Epithelial cell of alveolus of lung (primary cell): ENCODE measurements around the gene MEN1. TPM values are rescaled to one million over a fixed set of nuclear protein-coding genes. Genes with fewer than 3 reads are reported as not detected.

Experiments
- total RNA-seq: library from RNA; depleted of rRNA; stranded (reverse); fragments of >200 nt; gene quantifications from 2 replicates; pipeline ENCODE4 v1.2.1, GENCODE V29; 2015

The MEN1 gene
- total RNA-seq, result 25.5 and 26.2 TPM in 2 replicates

GRCh38 chr11:64810271-64810890 is at the start of gene MEN1:
Gene MEN1, minus strand, starts transcription at chr11:64810551. Its CDS starts 442 bp downstream, at chr11:64810109.

DNA sequence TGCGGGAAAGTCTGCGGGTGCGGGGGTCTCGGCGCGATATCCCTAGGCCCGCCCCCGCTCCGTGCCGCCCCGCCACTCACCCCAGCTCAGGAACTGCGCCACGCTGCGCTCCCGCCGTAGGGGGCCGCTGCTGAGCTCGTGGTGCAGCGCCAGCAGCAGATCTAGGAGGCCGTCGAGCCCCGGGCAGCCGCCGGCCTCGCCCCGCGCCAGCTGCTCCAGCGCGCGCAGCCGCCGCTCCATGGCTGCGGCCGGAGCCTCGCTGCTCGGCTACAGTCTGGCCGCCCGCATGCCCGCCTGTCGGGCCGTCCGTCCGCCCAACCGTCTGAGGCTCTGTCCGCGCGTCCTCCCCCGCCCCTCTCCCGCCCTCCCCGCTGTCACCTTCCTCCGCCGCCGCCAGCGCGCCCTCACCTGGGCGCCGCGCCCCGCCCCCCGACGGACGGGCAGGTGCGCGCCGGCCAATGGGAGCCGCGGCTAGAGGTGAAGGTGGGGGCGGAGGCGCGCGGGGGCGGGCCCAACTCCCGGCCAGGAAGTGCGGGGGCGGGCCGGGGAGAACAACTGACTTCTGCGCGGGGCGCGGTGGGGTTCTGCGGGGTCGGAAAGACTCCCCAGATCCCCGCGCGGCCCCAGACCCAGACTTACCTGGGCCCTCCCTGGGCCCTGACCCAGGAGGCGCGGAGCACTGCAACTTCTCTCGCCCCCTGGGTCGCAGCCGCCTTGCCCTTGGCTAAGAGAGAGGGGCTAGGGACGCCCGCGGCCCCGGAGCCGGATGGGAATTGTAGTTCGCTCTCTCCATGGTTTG is 34.2 kb upstream of the MEN1 start, which contains the start of gene CDC42BPG:
TSS of gene CDC42BPG (minus strand) at position 324 of the 799 bp plus-strand sequence. CDS start at position 240, 84 bp downstream.

GRCh38 chr11:64803158-64803845 is 7.0 kb downstream of the MEN1 start, which contains the start of gene MAP4K2:
Gene MAP4K2, minus strand, starts transcription at chr11:64803214. Its CDS starts 65 bp downstream, at chr11:64803149.

GRCh38 chr11:64778473-64779298 is 31.7 kb downstream of the MEN1 start, which contains the start of gene SF1:
Gene SF1, minus strand, starts transcription at chr11:64778542. Its CDS starts 150 bp downstream, at chr11:64778392.

DNA sequence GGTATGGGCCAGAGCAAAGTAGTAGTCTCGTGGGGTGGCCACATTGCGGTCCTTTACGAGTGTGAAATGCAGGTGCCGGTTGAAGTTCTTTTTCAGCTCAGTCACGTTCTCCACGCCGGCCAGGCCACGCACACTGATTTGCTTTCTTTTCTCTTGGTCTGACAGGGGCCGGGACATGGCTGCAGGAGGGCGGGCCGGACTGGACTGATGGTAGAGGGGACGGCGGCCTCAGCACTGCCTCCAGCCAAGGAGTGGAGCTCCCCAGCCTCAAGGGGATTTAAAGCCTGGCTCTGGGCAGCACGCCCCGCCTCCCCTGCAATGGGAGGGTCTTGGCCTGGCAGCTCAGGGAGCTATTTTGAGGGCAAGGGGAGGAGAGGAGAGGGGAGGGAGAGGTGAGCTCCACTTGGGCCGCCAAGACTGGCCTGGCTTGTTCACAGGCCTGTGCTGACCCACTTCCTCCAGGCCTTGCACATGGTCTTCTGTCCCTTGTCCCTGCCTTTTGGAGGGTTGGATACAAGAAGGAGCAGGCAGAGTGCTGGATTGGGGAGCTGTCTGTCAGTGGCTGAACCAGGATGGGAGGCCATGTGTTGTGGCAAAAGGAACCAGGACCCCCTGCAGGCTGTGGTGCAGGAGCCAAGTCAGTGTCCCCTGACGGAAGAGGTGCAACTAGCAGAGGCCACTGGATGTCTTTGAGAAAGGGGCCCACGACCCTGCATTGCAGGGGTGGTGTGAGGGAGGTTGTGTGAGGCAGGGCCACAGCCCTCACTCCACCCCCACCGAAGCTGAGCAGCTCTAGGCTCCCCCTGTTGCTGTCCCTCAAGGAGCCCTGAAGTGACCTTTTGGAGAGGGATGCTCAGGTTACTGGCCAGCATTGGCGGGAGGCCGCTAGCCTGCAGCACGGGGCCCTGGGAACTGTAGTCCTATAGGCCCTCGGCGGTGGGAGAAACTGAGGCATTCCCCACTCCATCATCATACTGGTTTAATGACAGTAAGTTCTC is 50.3 kb downstream of the MEN1 start, which contains the start of gene PYGM:
TSS of gene PYGM (minus strand) at position 253 of the 998 bp plus-strand sequence. CDS start at position 177, 76 bp downstream.

Other genes with a start within 250 kb of the MEN1 start
- gene SLC22A12, start 219.3 kb downstream of the MEN1 start, total RNA-seq, result not detected in 2 replicates
- not detected in 2 replicates for gene NRXN2, start 87.4 kb downstream of the MEN1 start, total RNA-seq
- gene RASGRP2, start 66.4 kb downstream of the MEN1 start, total RNA-seq, result 0.56 and 4.4 TPM in 2 replicates
- gene PYGM, start 50.6 kb downstream of the MEN1 start, total RNA-seq, result 0.52 and 2.8 TPM in 2 replicates
- gene SF1, start 32.0 kb downstream of the MEN1 start, total RNA-seq, result 100 and 286 TPM in 2 replicates
- 24.3 and 24.6 TPM in 2 replicates for gene MAP4K2, start 7.3 kb downstream of the MEN1 start, total RNA-seq
- 0.08 and 0.91 TPM in 2 replicates for gene CDC42BPG, start 34.1 kb upstream of the MEN1 start, total RNA-seq
- gene EHD1, start 68.1 kb upstream of the MEN1 start, total RNA-seq, result 37.5 and 50.9 TPM in 2 replicates
- 14.5 and 36.2 TPM in 2 replicates for gene ATG2A, start 106.7 kb upstream of the MEN1 start, total RNA-seq
- gene PPP2R5B, start 114.1 kb upstream of the MEN1 start, total RNA-seq, result 21.0 and 22.8 TPM in 2 replicates
- not detected in 2 replicates for gene GPHA2, start 125.3 kb upstream of the MEN1 start, total RNA-seq
- not detected in 2 replicates for gene MAJIN, start 161.6 kb upstream of the MEN1 start, total RNA-seq
- 1.8 and 3.2 TPM in 2 replicates for gene BATF2, start 186.4 kb upstream of the MEN1 start, total RNA-seq
- gene ARL2, start 203.6 kb upstream of the MEN1 start, total RNA-seq, result 187 and 226 TPM in 2 replicates
- 13.4 and 15.6 TPM in 2 replicates for gene SNX15, start 216.9 kb upstream of the MEN1 start, total RNA-seq
- gene SAC3D1, start 230.7 kb upstream of the MEN1 start, total RNA-seq, result 6.7 and 16.2 TPM in 2 replicates
- 38.9 and 41.3 TPM in 2 replicates for gene NAALADL1, start 248.0 kb upstream of the MEN1 start, total RNA-seq